Embryonic facial prominence (tissue), 1 donor: ENCODE data around the gene CRYGD.
"Not testable (repeated sequence)": the region's sequence is repeated elsewhere in the genome, so short reads cannot be mapped to it uniquely, and the experiment has no call there.

Source experiments
- DNase-seq: peaks from one replicate; pipeline ENCODE4 v3.0.0-alpha.2; 2016; ENCODE audit errors: extremely low spot score

The CRYGD gene

DNA sequence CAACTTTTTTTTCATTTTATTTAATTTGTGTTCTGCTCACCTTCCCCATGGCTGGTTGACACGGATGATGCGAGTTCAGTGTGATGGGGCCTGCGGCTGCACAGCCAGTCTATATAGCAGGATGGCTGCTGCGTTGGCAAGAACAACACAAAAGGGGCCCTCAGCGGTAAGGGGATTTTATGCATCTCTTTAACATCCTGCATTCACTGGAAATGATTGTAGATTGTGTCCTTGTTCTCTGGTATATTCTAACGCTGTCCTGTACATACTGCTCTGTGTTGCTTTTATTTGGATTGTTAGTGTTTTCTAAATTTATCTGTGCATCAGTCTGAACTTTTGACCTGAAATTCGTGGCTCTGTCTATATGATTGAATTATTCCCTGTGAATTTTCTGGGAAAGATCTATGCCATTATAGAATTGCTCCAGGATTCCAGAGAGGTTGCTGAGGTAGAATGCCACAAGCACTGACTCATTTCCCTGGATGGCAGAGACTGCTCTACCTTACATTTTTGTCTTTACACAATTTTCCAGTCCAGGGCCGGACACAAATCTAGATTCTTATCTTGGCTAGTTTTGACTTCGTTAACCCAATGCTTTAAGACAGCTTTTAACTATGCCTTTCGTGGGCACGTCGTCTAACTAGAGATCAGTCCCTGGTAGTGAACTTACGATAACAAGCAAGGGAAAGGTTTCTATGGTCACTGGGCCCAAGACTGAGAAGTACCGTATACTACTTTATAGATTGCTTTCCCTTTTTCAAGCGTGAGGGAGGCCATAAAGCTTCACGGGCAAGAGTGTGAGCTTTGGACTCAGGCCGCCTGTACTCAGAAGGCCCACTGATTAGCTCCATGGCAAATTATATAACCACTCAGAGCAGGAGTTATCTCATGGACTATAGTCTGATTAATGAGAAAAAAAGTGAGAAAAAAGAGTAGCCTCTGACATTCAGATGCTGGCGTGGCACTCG, 5.7 kb upstream of the CRYGD start, which contains the start of gene CRYGC:
Gene CRYGC, minus strand, starts transcription at position 85 of the 968 bp plus-strand sequence. Its CDS starts 36 bp downstream, at position 49.
- DNase-seq = no peak

DNA sequence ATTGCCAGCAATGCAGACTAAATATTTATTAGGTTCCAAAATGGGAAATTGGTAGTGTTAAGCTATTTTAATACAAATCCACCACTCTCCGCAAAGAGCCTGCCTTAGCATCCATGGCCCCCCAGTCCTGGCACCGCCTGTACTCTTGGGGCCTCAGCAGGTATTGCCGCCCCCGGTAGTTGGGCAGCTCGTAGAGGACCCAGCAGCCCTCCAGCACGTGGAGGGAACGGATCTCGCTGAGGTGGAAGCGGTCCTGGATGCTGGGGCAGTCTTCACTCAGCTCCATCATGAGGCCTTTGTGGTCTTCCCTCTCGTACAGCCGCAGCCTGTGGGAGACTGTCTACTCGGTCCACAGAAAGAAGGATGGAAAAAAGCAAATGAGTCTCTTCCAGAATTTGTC, 3.8 kb upstream of the CRYGD start:
- no peak for DNase-seq

DNA sequence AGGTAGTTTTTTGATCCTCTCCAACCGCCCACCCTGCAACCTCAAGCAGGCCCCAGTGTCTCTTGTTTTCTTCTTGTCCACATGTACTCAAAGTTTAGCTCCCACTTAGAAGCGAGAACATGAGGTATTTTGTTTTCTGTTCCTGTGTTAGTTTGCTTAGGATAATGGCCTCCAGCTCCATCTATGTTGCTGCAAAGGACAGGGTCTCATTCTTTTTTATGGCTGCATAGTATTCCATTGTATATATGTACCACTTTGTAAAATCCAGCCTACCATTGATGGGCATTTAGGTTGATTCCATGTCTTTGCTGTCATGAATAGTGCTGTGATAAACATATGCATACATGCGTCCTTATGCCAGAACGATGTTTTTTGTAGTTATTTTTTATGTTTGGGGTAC, 2.8 kb upstream of the CRYGD start:
- DNase-seq = no peak

DNA sequence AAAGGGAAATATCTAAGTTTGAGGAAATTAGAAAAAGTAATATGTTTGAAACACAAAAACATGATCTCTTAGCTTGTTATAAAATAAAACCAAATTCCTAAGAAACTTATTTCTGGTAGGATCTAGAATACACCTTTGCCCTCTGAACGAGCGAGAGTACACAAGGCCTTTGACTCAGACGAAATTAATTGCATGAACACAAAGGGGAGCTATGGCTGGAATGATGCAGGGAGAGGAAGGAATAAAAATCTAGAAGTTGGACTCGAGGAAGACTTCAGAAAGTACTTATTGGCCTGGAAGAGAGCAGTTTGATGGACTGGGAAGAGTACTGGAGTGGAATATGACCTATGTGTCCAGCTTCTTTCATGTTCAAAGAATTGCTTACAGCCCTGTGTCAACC, 927 bp upstream of the CRYGD start:
- DNase-seq = no peak

GRCh38 chr2:208122248-208122647, 2.1 kb downstream of the CRYGD start:
- DNase-seq = no peak

DNA sequence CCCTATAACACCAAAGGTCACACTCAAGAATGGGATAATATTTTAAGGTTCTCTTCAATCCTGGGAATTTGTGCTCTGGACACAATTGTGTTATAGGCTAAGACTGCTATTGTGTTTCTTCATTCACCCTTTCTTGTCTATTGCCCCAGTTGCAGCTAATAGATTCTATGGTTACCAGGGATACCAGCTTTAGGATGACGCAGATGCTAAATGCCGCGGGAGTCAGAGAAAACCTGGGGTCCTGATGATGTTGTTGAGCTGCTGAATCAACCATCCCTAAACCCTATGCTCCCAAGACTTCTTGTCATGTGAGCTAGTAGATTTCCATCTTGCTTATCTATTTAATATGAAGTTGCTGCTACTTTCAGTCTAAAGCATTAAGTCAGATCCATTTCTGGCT, 5.4 kb downstream of the CRYGD start:
- DNase-seq = no peak

DNA sequence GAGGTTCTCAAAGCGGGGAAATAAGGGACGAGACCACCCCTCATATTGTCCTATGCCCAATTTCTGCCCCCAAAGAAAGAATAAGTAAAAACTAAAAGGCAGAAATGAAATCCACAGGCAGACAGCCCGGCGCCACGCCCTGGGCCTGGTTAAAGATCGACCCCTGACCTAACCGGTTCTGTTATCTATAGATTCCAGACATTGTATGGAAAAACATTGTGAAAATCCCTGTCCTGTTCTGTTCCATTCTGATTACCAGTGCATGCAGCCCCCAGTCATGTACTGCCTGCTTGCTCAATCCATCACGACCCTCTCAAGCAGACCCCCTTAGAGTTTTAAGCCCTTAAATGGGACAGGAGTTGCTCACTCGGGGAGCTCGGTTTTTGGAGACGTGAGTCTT, 6.9 kb downstream of the CRYGD start:
- not testable (repeated sequence) for DNase-seq

DNA sequence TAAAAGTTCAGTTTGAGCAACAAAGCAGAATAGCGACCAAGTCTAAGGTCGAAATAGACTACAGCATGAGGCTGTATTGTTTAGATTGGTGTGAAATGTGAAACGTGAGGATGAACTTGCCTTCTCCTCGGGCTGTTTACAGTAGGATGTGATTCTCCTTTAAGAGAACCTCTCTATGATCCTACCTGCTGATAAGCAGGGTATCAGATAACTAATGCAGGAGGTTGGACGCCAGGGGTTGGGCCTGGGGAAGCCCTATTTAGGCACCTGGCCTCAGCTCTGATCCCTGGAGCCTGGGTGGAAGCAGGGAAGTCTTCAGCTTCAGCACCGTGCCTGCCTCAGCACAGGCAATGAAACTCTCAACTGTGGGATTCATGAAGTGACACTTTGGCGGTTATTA, 11.4 kb downstream of the CRYGD start:
- DNase-seq = no peak

DNA sequence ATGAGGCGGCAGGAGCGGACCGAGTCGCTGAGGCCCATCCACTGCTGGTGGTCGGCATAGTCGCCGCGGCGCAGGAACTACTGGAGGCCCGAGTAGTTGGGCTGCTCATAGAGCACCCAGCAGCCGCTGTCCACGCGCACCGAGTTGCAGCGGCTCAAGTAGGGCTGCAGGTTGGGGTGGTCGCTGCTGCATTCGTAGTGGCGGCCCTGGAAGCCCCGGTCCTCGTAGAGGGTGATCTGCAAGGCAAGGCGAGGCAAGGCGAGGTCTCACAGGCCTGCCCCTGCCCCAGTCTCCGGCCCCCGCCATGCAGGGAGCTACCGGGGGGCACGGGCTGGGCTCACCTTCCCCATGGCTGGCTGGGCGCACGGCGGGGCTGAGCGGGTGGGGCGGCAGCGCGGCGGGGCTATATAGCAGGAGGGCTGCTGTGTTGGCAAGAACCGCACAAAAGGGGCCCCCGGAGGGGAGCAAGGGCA, 12.0 kb downstream of the CRYGD start:
- not testable (repeated sequence) for DNase-seq

- no peak for DNase-seq
Measured at GRCh38 chr2:208103616-208104015, 20.7 kb downstream of the CRYGD start.

DNA sequence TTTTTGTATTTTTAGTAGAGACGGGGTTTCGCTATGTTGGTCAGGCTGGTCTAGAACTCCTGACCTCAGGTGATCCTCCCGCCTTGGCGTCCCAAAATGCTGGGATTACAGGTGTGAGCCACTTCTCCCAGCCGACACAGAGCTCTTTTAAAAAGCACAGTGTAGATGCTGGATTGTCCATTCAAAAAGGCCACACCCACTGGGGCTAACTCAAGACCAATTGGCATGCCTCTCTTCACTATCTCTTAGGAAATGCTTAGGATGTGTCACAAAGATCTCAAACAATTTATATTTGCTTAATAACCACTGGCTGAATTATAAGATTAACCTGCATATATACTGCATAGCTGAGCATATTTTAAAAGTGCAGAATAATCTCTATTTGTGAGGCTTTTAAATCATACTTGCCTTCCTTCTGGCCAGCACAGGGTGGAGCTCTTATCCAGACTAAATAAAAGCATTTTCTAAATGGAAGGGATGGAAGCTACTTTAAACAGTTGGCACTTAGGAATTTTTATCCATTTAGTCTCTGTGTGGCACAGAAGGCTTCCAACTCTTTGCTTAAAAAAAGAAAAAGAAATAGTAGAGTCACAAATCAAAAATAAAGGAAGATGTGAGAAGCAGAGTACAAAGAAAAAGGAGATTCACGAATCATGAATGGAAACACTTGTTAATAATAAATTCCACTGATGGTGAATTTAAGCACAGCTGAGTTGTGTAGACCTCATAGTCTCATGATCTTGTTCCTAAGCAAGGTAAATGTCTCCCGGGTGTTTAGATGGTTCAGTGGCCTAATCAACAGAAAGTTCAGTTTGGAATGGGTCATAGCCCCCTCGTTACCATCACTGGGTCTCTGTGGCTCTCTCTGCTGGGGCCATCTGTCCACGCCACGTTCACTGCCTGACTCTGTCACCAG, 22.4 kb downstream of the CRYGD start:
- DNase-seq = no peak

GRCh38 chr2:208099682-208100470, 24.4 kb downstream of the CRYGD start:
- DNase-seq = no peak

DNA sequence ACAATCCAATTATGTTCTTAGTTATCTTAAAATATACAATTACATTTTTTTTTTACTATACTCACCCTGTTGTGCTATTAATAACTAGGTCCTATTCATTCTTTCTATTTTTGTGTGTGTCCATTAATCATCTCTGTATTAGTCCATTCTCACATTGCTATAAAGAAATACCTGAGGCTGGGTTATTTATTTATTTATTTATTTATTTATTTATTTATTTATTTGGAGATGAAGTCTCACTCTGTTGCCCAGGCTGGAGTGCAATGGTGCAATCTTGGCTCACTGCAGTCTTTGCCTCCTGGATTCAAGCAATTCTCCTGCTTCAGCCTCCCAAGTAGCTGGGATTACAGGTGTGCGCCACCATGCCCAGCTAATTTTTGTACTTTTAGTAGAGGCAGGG, 25.6 kb downstream of the CRYGD start:
- DNase-seq = not testable (repeated sequence)

- no peak for DNase-seq
Measured at GRCh38 chr2:208098267-208098666, 26.1 kb downstream of the CRYGD start.

GRCh38 chr2:208097801-208098200, 26.5 kb downstream of the CRYGD start:
- no peak for DNase-seq

GRCh38 chr2:208097313-208097712, 27.0 kb downstream of the CRYGD start:
- no peak for DNase-seq

- no peak for DNase-seq
Measured at GRCh38 chr2:208096080-208096479, 28.2 kb downstream of the CRYGD start.

DNA sequence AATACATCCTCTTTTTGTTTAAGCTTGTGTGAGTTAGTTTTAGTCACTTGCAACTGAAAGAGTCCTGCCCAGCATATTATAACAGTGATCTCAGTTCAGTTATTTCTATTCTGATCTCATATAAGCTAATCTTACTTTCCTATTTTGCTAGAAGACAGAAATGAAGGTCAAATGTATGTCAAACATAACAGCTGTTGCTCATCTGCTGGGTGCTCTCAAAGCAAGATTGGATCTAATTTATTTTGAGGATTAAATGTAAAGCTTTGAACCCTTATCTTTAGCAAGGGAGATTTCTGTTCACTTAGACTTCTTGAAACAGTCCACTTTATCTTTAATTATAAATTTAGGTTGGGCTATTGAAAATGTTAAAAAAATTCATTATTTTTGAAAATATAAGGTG, 31.2 kb downstream of the CRYGD start:
- no peak for DNase-seq

- no peak for DNase-seq
Measured at GRCh38 chr2:208092093-208092832, 32.1 kb downstream of the CRYGD start.

DNA sequence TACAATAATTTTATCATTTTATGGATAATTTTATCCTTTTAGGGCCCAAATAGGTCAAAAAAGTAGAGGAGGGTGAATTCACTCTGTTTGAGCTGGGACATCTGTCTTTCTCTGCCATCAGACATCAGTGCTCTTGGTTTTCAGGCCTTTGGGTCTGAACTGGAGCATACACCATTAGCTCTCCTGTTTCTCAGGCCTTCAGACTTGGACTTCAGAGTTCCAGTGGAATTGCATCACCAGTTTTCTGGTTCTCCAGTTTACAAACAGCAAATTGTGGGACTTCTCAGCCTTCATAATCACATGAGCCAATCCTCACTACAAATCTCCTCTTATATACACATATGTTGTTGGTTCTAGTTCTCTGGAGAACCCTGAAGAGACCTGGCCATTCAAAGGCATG, 33.9 kb downstream of the CRYGD start:
- DNase-seq = no peak

- no peak for DNase-seq
Measured at GRCh38 chr2:208086029-208086428, 38.3 kb downstream of the CRYGD start.
